ENCODE data around the gene SLC25A15.

The SLC25A15 gene

GRCh38 chr13:40796649-40797048, 7.2 kb downstream of the SLC25A15 start:
- no peak overlapping the region for H3K27ac ChIP-seq (ENCODE audit: low read length)
- no peaks in the 10 kb centered on the region for H3K27me3 ChIP-seq (ENCODE audit: control insufficient read depth in 1 of 2, insufficient read depth in 2 of 2, low read length in 2 of 2)
- H3K4me3 ChIP-seq (ENCODE audit: low read length in 2 of 2), result no peak overlapping the region
- H3K36me3 ChIP-seq (ENCODE audit: control insufficient read depth in 2 of 2, insufficient read depth in 2 of 2, low read length in 2 of 2), result peaks cover 8 to 15% of the 10 kb centered on the region in 2 donors
- no peaks in the 10 kb centered on the region for H3K4me1 ChIP-seq (ENCODE audit: control insufficient read depth, insufficient read depth, low read length)
- no peaks in the 10 kb centered on the region for H3K9me3 ChIP-seq (ENCODE audit: control insufficient read depth in 2 of 2, low read length in 2 of 2)
- H3K9ac ChIP-seq (ENCODE audit: low read length in 2 of 2), result no peak overlapping the region

- no peaks in the 10 kb centered on the region for H3K4me1 ChIP-seq (ENCODE audit: control insufficient read depth, insufficient read depth, low read length)
- no peaks in the 10 kb centered on the region for H3K9me3 ChIP-seq (ENCODE audit: control insufficient read depth in 2 of 2, low read length in 2 of 2)
- H3K27me3 ChIP-seq (ENCODE audit: control insufficient read depth in 1 of 2, insufficient read depth in 2 of 2, low read length in 2 of 2), result no peaks in the 10 kb centered on the region
- H3K4me3 ChIP-seq (ENCODE audit: low read length in 2 of 2), result no peak overlapping the region
- H3K9ac ChIP-seq (ENCODE audit: low read length in 2 of 2), result no peak overlapping the region
- H3K36me3 ChIP-seq (ENCODE audit: control insufficient read depth in 2 of 2, insufficient read depth in 2 of 2, low read length in 2 of 2), result peaks cover 12 to 15% of the 10 kb centered on the region in 2 donors
- H3K27ac ChIP-seq (ENCODE audit: low read length), result no peak overlapping the region
These were observed 9.0 kb downstream of the SLC25A15 start for GRCh38 chr13:40798380-40798779.

GRCh38 chr13:40799508-40799907, 10.1 kb downstream of the SLC25A15 start:
- Histone ChIP-seq H3K27ac (ENCODE audit: low read length) (no peak overlapping the region), H3K4me1 (ENCODE audit: control insufficient read depth, insufficient read depth, low read length) (no peaks in the 10 kb centered on the region), H3K9ac (ENCODE audit: low read length in 2 of 2) (no peak overlapping the region), H3K36me3 (ENCODE audit: control insufficient read depth in 2 of 2, insufficient read depth in 2 of 2, low read length in 2 of 2) (peaks cover 14 to 15% of the 10 kb centered on the region in 2 donors), H3K4me3 (ENCODE audit: low read length in 2 of 2) (no peak overlapping the region), H3K27me3 (ENCODE audit: control insufficient read depth in 1 of 2, insufficient read depth in 2 of 2, low read length in 2 of 2) (no peaks in the 10 kb centered on the region), H3K9me3 (ENCODE audit: control insufficient read depth in 2 of 2, low read length in 2 of 2) (no peaks in the 10 kb centered on the region)

GRCh38 chr13:40800559-40800958, 11.1 kb downstream of the SLC25A15 start:
- Histone ChIP-seq H3K4me3 (ENCODE audit: low read length in 2 of 2) (no peak overlapping the region), H3K9me3 (ENCODE audit: control insufficient read depth in 2 of 2, low read length in 2 of 2) (no peaks in the 10 kb centered on the region)

GRCh38 chr13:40801255-40802217, 12.1 kb downstream of the SLC25A15 start:
- no peak overlapping the region for H3K9ac ChIP-seq (ENCODE audit: low read length in 2 of 2)
- H3K4me1 ChIP-seq (ENCODE audit: control insufficient read depth, insufficient read depth, low read length), result no peaks in the 10 kb centered on the region
- no peak overlapping the region for H3K4me3 ChIP-seq (ENCODE audit: low read length in 2 of 2)
- no peaks in the 10 kb centered on the region for H3K27me3 ChIP-seq (ENCODE audit: control insufficient read depth in 1 of 2, insufficient read depth in 2 of 2, low read length in 2 of 2)
- H3K36me3 ChIP-seq (ENCODE audit: control insufficient read depth in 2 of 2, insufficient read depth in 2 of 2, low read length in 2 of 2), result peaks cover 19 to 23% of the 10 kb centered on the region in 2 donors
- no peak overlapping the region for H3K27ac ChIP-seq (ENCODE audit: low read length)
- H3K9me3 ChIP-seq (ENCODE audit: control insufficient read depth in 2 of 2, low read length in 2 of 2), result no peaks in the 10 kb centered on the region

More at GRCh38 chr13:40800559-40800958, 11.1 kb downstream of the SLC25A15 start:
- Histone ChIP-seq H3K36me3 (ENCODE audit: control insufficient read depth in 2 of 2, insufficient read depth in 2 of 2, low read length in 2 of 2) (peaks cover 17 to 19% of the 10 kb centered on the region in 2 donors), H3K27ac (ENCODE audit: low read length) (no peak overlapping the region), H3K4me1 (ENCODE audit: control insufficient read depth, insufficient read depth, low read length) (no peaks in the 10 kb centered on the region), H3K27me3 (ENCODE audit: control insufficient read depth in 1 of 2, insufficient read depth in 2 of 2, low read length in 2 of 2) (no peaks in the 10 kb centered on the region), H3K9ac (ENCODE audit: low read length in 2 of 2) (no peak overlapping the region)

- H3K4me1 ChIP-seq (ENCODE audit: control insufficient read depth, insufficient read depth, low read length), result no peaks in the 10 kb centered on the region
- H3K9me3 ChIP-seq (ENCODE audit: control insufficient read depth in 2 of 2, low read length in 2 of 2), result no peaks in the 10 kb centered on the region
- no peak overlapping the region for H3K4me3 ChIP-seq (ENCODE audit: low read length in 2 of 2)
- H3K36me3 ChIP-seq (ENCODE audit: control insufficient read depth in 2 of 2, insufficient read depth in 2 of 2, low read length in 2 of 2), result peaks cover 19 to 23% of the 10 kb centered on the region in 2 donors
- no peak overlapping the region for H3K9ac ChIP-seq (ENCODE audit: low read length in 2 of 2)
- no peak overlapping the region for H3K27ac ChIP-seq (ENCODE audit: low read length)
- no peaks in the 10 kb centered on the region for H3K27me3 ChIP-seq (ENCODE audit: control insufficient read depth in 1 of 2, insufficient read depth in 2 of 2, low read length in 2 of 2)
These were observed 13.9 kb downstream of the SLC25A15 start for GRCh38 chr13:40803316-40803715.

GRCh38 chr13:40806241-40806640, 16.8 kb downstream of the SLC25A15 start:
- Histone ChIP-seq H3K9ac (ENCODE audit: low read length in 2 of 2) (no peak overlapping the region), H3K27me3 (ENCODE audit: control insufficient read depth in 1 of 2, insufficient read depth in 2 of 2, low read length in 2 of 2) (no peaks in the 10 kb centered on the region), H3K27ac (ENCODE audit: low read length) (no peak overlapping the region), H3K4me3 (ENCODE audit: low read length in 2 of 2) (no peak overlapping the region), H3K36me3 (ENCODE audit: control insufficient read depth in 2 of 2, insufficient read depth in 2 of 2, low read length in 2 of 2) (peaks cover 16 to 19% of the 10 kb centered on the region in 2 donors), H3K9me3 (ENCODE audit: control insufficient read depth in 2 of 2, low read length in 2 of 2) (no peaks in the 10 kb centered on the region), H3K4me1 (ENCODE audit: control insufficient read depth, insufficient read depth, low read length) (no peaks in the 10 kb centered on the region)

GRCh38 chr13:40809471-40809870, 20.1 kb downstream of the SLC25A15 start:
- H3K36me3 ChIP-seq (ENCODE audit: control insufficient read depth in 2 of 2, insufficient read depth in 2 of 2, low read length in 2 of 2), result peaks cover 16 to 21% of the 10 kb centered on the region in 2 donors
- no peaks in the 10 kb centered on the region for H3K4me1 ChIP-seq (ENCODE audit: control insufficient read depth, insufficient read depth, low read length)
- H3K9me3 ChIP-seq (ENCODE audit: control insufficient read depth in 2 of 2, low read length in 2 of 2), result no peaks in the 10 kb centered on the region
- no peaks in the 10 kb centered on the region for H3K27me3 ChIP-seq (ENCODE audit: control insufficient read depth in 1 of 2, insufficient read depth in 2 of 2, low read length in 2 of 2)
- no peak overlapping the region for H3K9ac ChIP-seq (ENCODE audit: low read length in 2 of 2)
- H3K4me3 ChIP-seq (ENCODE audit: low read length in 2 of 2), result no peak overlapping the region
- H3K27ac ChIP-seq (ENCODE audit: low read length), result no peak overlapping the region

GRCh38 chr13:40812102-40812501, 22.7 kb downstream of the SLC25A15 start:
- no peak overlapping the region for H3K4me3 ChIP-seq (ENCODE audit: low read length in 2 of 2)
- no peaks in the 10 kb centered on the region for H3K27me3 ChIP-seq (ENCODE audit: control insufficient read depth in 1 of 2, insufficient read depth in 2 of 2, low read length in 2 of 2)
- peaks cover 0 to 3% of the 10 kb centered on the region in 2 donors for H3K9me3 ChIP-seq (ENCODE audit: control insufficient read depth in 2 of 2, low read length in 2 of 2)
- peaks cover 8 to 17% of the 10 kb centered on the region in 2 donors for H3K36me3 ChIP-seq (ENCODE audit: control insufficient read depth in 2 of 2, insufficient read depth in 2 of 2, low read length in 2 of 2)
- no peaks in the 10 kb centered on the region for H3K4me1 ChIP-seq (ENCODE audit: control insufficient read depth, insufficient read depth, low read length)
- no peak overlapping the region for H3K27ac ChIP-seq (ENCODE audit: low read length)
- H3K9ac ChIP-seq (ENCODE audit: low read length in 2 of 2), result no peak overlapping the region

GRCh38 chr13:40812724-40813445, 23.5 kb downstream of the SLC25A15 start:
- Histone ChIP-seq H3K4me1 (ENCODE audit: control insufficient read depth, insufficient read depth, low read length) (no peaks in the 10 kb centered on the region), H3K9ac (ENCODE audit: low read length in 2 of 2) (no peak overlapping the region), H3K27ac (ENCODE audit: low read length) (no peak overlapping the region), H3K9me3 (ENCODE audit: control insufficient read depth in 2 of 2, low read length in 2 of 2) (peaks cover 0 to 3% of the 10 kb centered on the region in 2 donors), H3K27me3 (ENCODE audit: control insufficient read depth in 1 of 2, insufficient read depth in 2 of 2, low read length in 2 of 2) (no peaks in the 10 kb centered on the region), H3K4me3 (ENCODE audit: low read length in 2 of 2) (no peak overlapping the region), H3K36me3 (ENCODE audit: control insufficient read depth in 2 of 2, insufficient read depth in 2 of 2, low read length in 2 of 2) (peaks cover 8 to 17% of the 10 kb centered on the region in 2 donors)

Data from stomach smooth muscle (tissue), 2 donors.